HepG2 (cell line): Measurements from ENCODE around the gene CDCA5. TPM values are rescaled to one million over a fixed set of nuclear protein-coding genes. Genes with fewer than 3 reads are reported as not detected.
A peak's percentile ranks its signal among the peaks of the same experiment; 100 is the strongest.

Experiments
- KLF11 ChIP-seq: IDR thresholded peaks from 2 replicates; pipeline ENCODE4 v1.6.1; 2016; ENCODE audit warnings: missing compliant biosample characterization
- MEIS1 ChIP-seq: sonication (generic); formaldehyde crosslinking; IDR thresholded peaks from 2 replicates; pipeline ENCODE4 v1.9.0; 2021; ENCODE audit warnings: mild to moderate bottlenecking, missing genetic modification reagents, moderate library complexity, borderline replicate concordance
- MTF1 ChIP-seq: sonication (generic); formaldehyde crosslinking; IDR thresholded peaks from 2 replicates; pipeline ENCODE4 v1.5.0; 2020; ENCODE audit warnings: missing genetic modification reagents
- RFXANK ChIP-seq: IDR thresholded peaks from 2 replicates; pipeline ENCODE4 v1.6.1; 2016
- ZBTB40 ChIP-seq, 2 experiments: fragments of 450-650 bp in 1 of 2; sonication (generic) in 1 of 2; formaldehyde crosslinking in 1 of 2; IDR thresholded peaks; 2 replicates each; pipeline versions ENCODE4 v1.6.1 to v1.8.0; 2016 to 2022; ENCODE audit warnings: antibody characterized with exemption in 1 of 2, mild to moderate bottlenecking in 1 of 2, missing genetic modification reagents in 1 of 2
- ZNF205 ChIP-seq: IDR thresholded peaks from 2 replicates; pipeline ENCODE4 v1.6.1; 2018; ENCODE audit warnings: missing biosample characterization, missing genetic modification reagents
- ZNF609 ChIP-seq: sonication (generic); formaldehyde crosslinking; IDR thresholded peaks from 2 replicates; pipeline ENCODE4 v1.4.0; 2020; ENCODE audit warnings: mild to moderate bottlenecking, missing genetic modification reagents, borderline replicate concordance
- ZNF629 ChIP-seq: sonication (generic); formaldehyde crosslinking; conservative IDR thresholded peaks from 2 replicates; pipeline ENCODE4 v1.5.0; 2020; ENCODE audit warnings: missing genetic modification reagents
- polyA plus RNA-seq, 8 experiments: library from polyadenylated mRNA; depleted of rRNA in 3 of 8; stranded (reverse) in 7 of 8; unstranded in 1 of 8; fragments of >200 nt; fragmentation: Illumina TruSeq in 4 of 8; extraction: Trizol in 4 of 8; gene quantifications; 2 replicates each; pipeline versions ENCODE4 v1.2.1 to v1.2.3, GENCODE V29; 2011 to 2016; ENCODE audit warnings: low read depth in 4 of 8, missing spikeins in 1 of 8, mixed read lengths in 1 of 8; ENCODE audit not compliant: insufficient read depth in 1 of 8
- total RNA-seq, 5 experiments: library from RNA; depleted of rRNA; stranded (reverse); fragments of >200 nt; fragmentation: Illumina TruSeq; extraction: Trizol; gene quantifications; 2 replicates each; pipeline ENCODE4 v1.2.3, GENCODE V29; 2016; ENCODE audit warnings: low read depth in 1 of 5
- TF ChIP-seq, protein P1 (sequence below): sonication (generic); formaldehyde crosslinking; conservative IDR thresholded peaks from 2 replicates; pipeline ENCODE4 v1.8.1; 2023; ENCODE audit warnings: missing genetic modification reagents
- TF ChIP-seq, protein P2 (sequence below): sonication (generic); formaldehyde crosslinking; IDR thresholded peaks from 2 replicates; pipeline ENCODE4 v1.8.1; 2023; ENCODE audit warnings: mild to moderate bottlenecking, moderate library complexity, missing genetic modification reagents

CDCA5 gene
- total and polyA plus RNA-seq, 2 of the 13 experiments (the other 11 are each of a cell fraction or from before 2014, with no cell fraction given): 13.5 to 50.6 TPM

- no peak for TF ChIP-seq ZNF609 (CRISPR knock-in tag)
- no peak for TF ChIP-seq KLF11 (CRISPR knock-in tag)
- TF ChIP-seq, protein P1, sequence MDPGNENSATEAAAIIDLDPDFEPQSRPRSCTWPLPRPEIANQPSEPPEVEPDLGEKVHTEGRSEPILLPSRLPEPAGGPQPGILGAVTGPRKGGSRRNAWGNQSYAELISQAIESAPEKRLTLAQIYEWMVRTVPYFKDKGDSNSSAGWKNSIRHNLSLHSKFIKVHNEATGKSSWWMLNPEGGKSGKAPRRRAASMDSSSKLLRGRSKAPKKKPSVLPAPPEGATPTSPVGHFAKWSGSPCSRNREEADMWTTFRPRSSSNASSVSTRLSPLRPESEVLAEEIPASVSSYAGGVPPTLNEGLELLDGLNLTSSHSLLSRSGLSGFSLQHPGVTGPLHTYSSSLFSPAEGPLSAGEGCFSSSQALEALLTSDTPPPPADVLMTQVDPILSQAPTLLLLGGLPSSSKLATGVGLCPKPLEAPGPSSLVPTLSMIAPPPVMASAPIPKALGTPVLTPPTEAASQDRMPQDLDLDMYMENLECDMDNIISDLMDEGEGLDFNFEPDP (CRISPR knock-in tag): 0 out of 2 replicates have a peak, but pooled peaks have one; percentile 62
- TF ChIP-seq, protein P2, sequence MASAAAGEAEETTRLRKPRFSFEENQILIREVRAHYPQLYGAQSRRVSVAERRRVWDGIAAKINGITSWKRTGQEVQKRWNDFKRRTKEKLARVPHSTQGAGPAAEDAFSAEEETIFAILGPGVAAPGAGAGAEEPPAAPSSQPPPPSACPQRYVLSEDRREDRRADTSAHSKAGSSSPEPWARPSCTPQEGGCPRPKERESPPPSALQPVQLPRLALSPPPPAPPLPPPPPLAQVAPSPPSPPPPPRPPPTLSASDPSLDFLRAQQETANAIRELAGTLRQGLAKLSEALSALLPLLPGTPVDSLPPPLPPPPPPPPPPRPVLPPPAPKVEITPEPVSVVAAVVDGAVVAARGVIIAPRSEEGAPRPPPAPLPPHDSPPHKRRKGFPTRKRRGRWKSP (CRISPR knock-in tag): peak; percentile 84
- no peak; the same call in none of the 2 replicates for TF ChIP-seq ZNF629 (CRISPR knock-in tag)
- peak; percentile 57; the same call in 1 of the 2 replicates for TF ChIP-seq RFXANK
- TF ChIP-seq ZNF205 (CRISPR knock-in tag): peak; percentile 20; the same call in 1 of the 2 replicates
- peak; percentile 79 for TF ChIP-seq MEIS1
- 0 out of 2 replicates have a peak, but pooled peaks have one; percentile 44 for TF ChIP-seq MTF1 (CRISPR knock-in tag)
- TF ChIP-seq ZBTB40 (IDR thresholded peaks at IDR 0.05): peak; percentile 92
- TF ChIP-seq ZBTB40 (CRISPR knock-in tag; IDR thresholded peaks at IDR 0.05): peak; percentile 90
These were observed 33.6 kb upstream of the CDCA5 start, which contains the start of gene ZNHIT2 (continued) for GRCh38 chr11:65117206-65118096.
